ENCODE data around the gene KCNT1.

The KCNT1 gene

DNA sequence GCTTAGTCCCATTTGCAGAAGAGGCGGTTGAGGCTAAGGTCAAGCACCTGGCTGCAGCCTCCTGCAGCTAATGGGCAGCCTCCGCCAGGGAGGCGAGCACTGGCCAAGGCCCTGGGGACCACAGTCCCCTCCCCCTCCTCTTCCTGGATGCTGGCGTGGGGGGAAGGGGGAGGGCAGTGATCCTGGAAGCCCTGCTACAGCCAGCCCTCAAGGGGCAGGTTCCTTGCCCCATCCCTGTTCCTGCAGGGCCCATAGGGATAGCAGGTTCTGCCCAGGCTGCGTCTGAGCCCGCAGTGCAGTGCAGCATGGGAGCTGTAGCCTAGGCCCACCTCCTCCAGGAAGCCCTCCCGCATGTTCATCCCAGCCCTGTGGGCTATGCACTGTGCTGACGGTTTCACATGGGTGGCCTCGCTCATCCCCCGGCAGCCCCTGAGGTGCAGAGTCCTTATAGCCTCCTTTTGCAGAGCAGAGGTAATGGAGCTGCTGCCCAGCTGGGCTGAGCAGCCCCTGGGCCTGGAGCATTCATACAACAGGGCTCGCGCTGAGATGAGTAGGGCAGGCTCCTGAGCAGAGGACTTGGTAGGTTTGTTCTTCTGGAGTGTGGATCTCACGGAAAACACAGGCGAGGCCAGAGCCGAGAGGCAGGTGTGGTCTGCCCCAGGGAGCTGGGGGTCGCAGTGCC is 36.0 kb downstream of the KCNT1 start:
- H2BK12ac ChIP-seq (ENCODE audit: low read length): no peak overlapping the region
- H3K4me1 ChIP-seq (ENCODE audit: control insufficient read depth in 2 of 2, insufficient read depth in 1 of 2, low read depth in 1 of 2, low read length in 2 of 2): peaks cover 0 to 6% of the 10 kb centered on the region in 2 donors
- peak overlapping the region; percentile 85 for H3K23ac ChIP-seq (ENCODE audit: low read depth, low read length, poor library complexity)
- DNase-seq (ENCODE audit: low spot score): no peak
- no peak overlapping the region for H2BK120ac ChIP-seq (ENCODE audit: low read depth, low read length)
- H3K4me2 ChIP-seq (ENCODE audit: insufficient read depth, low read length, poor library complexity, severe bottlenecking): no peak overlapping the region
- peak overlapping the region; percentile 71 for H3K18ac ChIP-seq (ENCODE audit: low read length)
- peaks cover 0 to 23% (median 16%) of the 10 kb centered on the region in 3 experiments for H3K27me3 ChIP-seq (ENCODE audit: control insufficient read depth in 3 of 3, insufficient read depth in 3 of 3, low read depth in 1 of 3, low read length in 3 of 3)
- H3K4me3 ChIP-seq (ENCODE audit: low read length in 2 of 2): no peak overlapping the region
- no peak overlapping the region for H3K27ac ChIP-seq (replicated peaks; ENCODE audit: low read length)
- peak overlapping the region; percentile 83 for H2BK15ac ChIP-seq (ENCODE audit: low read length)
- peaks cover 2% of the 10 kb centered on the region for H3K79me1 ChIP-seq (ENCODE audit: low read depth, low read length)
- no peaks in the 10 kb centered on the region for H3K9me3 ChIP-seq (replicated peaks in 1 of 2; ENCODE audit: control insufficient read depth in 2 of 2, insufficient read depth in 1 of 2, low read depth in 1 of 2, low read length in 2 of 2)
- H4K8ac ChIP-seq (ENCODE audit: low read depth, low read length): no peak overlapping the region
- H2AFZ ChIP-seq (ENCODE audit: low read length): no peak overlapping the region
- peak overlapping the region; percentile 53 for H3K4ac ChIP-seq (ENCODE audit: low read length)
- no peak overlapping the region for H3K9ac ChIP-seq (ENCODE audit: low read depth, low read length, poor library complexity)
- H3K36me3 ChIP-seq (replicated peaks in 1 of 2; ENCODE audit: control insufficient read depth in 2 of 2, insufficient read depth in 2 of 2, low read length in 2 of 2): no peaks in the 10 kb centered on the region
- H4K91ac ChIP-seq (ENCODE audit: low read depth, low read length, poor library complexity): no peak overlapping the region
- peak overlapping the region; percentile 98 for H2AK5ac ChIP-seq (ENCODE audit: low read depth, low read length)
- no CpG with 5 or more reads among the region's 16 CpGs for WGBS, 2 donors (ENCODE audit: extremely low coverage in 2 of 2, insufficient read length in 2 of 2, insufficient replicate concordance in 1 of 2)
- H3K14ac ChIP-seq (ENCODE audit: low read length): peak overlapping the region; percentile 89
- H2BK5ac ChIP-seq (ENCODE audit: low read length): no peak overlapping the region

GRCh38 chr9:135739271-135740220 is 37.6 kb downstream of the KCNT1 start:
- Histone ChIP-seq H2BK5ac (ENCODE audit: low read length) (no peak overlapping the region), H4K8ac (ENCODE audit: low read depth, low read length) (no peak overlapping the region), H3K36me3 (replicated peaks in 1 of 2; ENCODE audit: control insufficient read depth in 2 of 2, insufficient read depth in 2 of 2, low read length in 2 of 2) (no peaks in the 10 kb centered on the region), H2BK15ac (ENCODE audit: low read length) (peak overlapping the region; percentile 83), H2AK5ac (ENCODE audit: low read depth, low read length) (peak overlapping the region; percentile 20), H3K27me3 (ENCODE audit: control insufficient read depth in 3 of 3, insufficient read depth in 3 of 3, low read depth in 1 of 3, low read length in 3 of 3) (peaks cover 0 to 23% (median 14%) of the 10 kb centered on the region in 3 experiments), H3K23ac (ENCODE audit: low read depth, low read length, poor library complexity) (no peak overlapping the region), H3K4me1 (ENCODE audit: control insufficient read depth in 2 of 2, insufficient read depth in 1 of 2, low read depth in 1 of 2, low read length in 2 of 2) (peaks cover 0 to 6% of the 10 kb centered on the region in 2 donors), H2BK12ac (ENCODE audit: low read length) (peak overlapping the region; percentile 63), H4K91ac (ENCODE audit: low read depth, low read length, poor library complexity) (no peak overlapping the region), H3K4me3 (ENCODE audit: low read length in 2 of 2) (no peak overlapping the region), H3K14ac (ENCODE audit: low read length) (no peak overlapping the region), H3K4ac (ENCODE audit: low read length) (no peak overlapping the region), H3K9ac (ENCODE audit: low read depth, low read length, poor library complexity) (no peak overlapping the region), H3K4me2 (ENCODE audit: insufficient read depth, low read length, poor library complexity, severe bottlenecking) (no peak overlapping the region), H2BK120ac (ENCODE audit: low read depth, low read length) (no peak overlapping the region), H3K9me3 (replicated peaks in 1 of 2; ENCODE audit: control insufficient read depth in 2 of 2, insufficient read depth in 1 of 2, low read depth in 1 of 2, low read length in 2 of 2) (no peaks in the 10 kb centered on the region), H2AFZ (ENCODE audit: low read length) (no peak overlapping the region), H3K18ac (ENCODE audit: low read length) (no peak overlapping the region), H3K79me1 (ENCODE audit: low read depth, low read length) (peaks cover 2% of the 10 kb centered on the region), H3K27ac (replicated peaks; ENCODE audit: low read length) (no peak overlapping the region)
- no CpG with 5 or more reads among the region's 28 CpGs for WGBS, 2 donors (ENCODE audit: extremely low coverage in 2 of 2, insufficient read length in 2 of 2, insufficient replicate concordance in 1 of 2)
- DNase-seq (ENCODE audit: low spot score): no peak

GRCh38 chr9:135741276-135742219 is 39.6 kb downstream of the KCNT1 start:
- Histone ChIP-seq H3K4me1 (ENCODE audit: control insufficient read depth in 2 of 2, insufficient read depth in 1 of 2, low read depth in 1 of 2, low read length in 2 of 2) (peaks cover 0 to 3% of the 10 kb centered on the region in 2 donors), H3K9ac (ENCODE audit: low read depth, low read length, poor library complexity) (peak overlapping the region; percentile 44), H2AK5ac (ENCODE audit: low read depth, low read length) (peak overlapping the region; percentile 95), H3K4me3 (ENCODE audit: low read length in 2 of 2) (no peak overlapping the region), H3K4me2 (ENCODE audit: insufficient read depth, low read length, poor library complexity, severe bottlenecking) (no peak overlapping the region), H3K14ac (ENCODE audit: low read length) (peak overlapping the region; percentile 63), H3K18ac (ENCODE audit: low read length) (peak overlapping the region; percentile 87), H2AFZ (ENCODE audit: low read length) (no peak overlapping the region), H2BK5ac (ENCODE audit: low read length) (no peak overlapping the region), H3K79me1 (ENCODE audit: low read depth, low read length) (no peaks in the 10 kb centered on the region), H3K9me3 (replicated peaks in 1 of 2; ENCODE audit: control insufficient read depth in 2 of 2, insufficient read depth in 1 of 2, low read depth in 1 of 2, low read length in 2 of 2) (no peaks in the 10 kb centered on the region), H3K4ac (ENCODE audit: low read length) (no peak overlapping the region), H4K8ac (ENCODE audit: low read depth, low read length) (no peak overlapping the region), H3K23ac (ENCODE audit: low read depth, low read length, poor library complexity) (peak overlapping the region; percentile 65), H4K91ac (ENCODE audit: low read depth, low read length, poor library complexity) (no peak overlapping the region), H2BK15ac (ENCODE audit: low read length) (peak overlapping the region; percentile 85), H2BK12ac (ENCODE audit: low read length) (peak overlapping the region; percentile 90), H3K36me3 (replicated peaks in 1 of 2; ENCODE audit: control insufficient read depth in 2 of 2, insufficient read depth in 2 of 2, low read length in 2 of 2) (no peaks in the 10 kb centered on the region), H3K27me3 (ENCODE audit: control insufficient read depth in 3 of 3, insufficient read depth in 3 of 3, low read depth in 1 of 3, low read length in 3 of 3) (peaks cover 0 to 26% (median 10%) of the 10 kb centered on the region in 3 experiments), H2BK120ac (ENCODE audit: low read depth, low read length) (no peak overlapping the region), H3K27ac (replicated peaks; ENCODE audit: low read length) (no peak overlapping the region)
- no peak for DNase-seq (ENCODE audit: low spot score)
- no CpG with 5 or more reads among the region's 24 CpGs for WGBS, 2 donors (ENCODE audit: extremely low coverage in 2 of 2, insufficient read length in 2 of 2, insufficient replicate concordance in 1 of 2)
